HFF-Myc (cell line): ENCODE measurements around the gene EN1.

Experiments used
- DNase-seq: peaks from one replicate; pipeline ENCODE4 v3.0.0-alpha.2; 2011; ENCODE audit warnings: low read depth; ENCODE audit errors: extremely low read depth
- H3K4me3 ChIP-seq: replicated peaks from 2 replicates; pipeline ENCODE4 v1.5.1; 2011; ENCODE audit warnings: low read depth, mild to moderate bottlenecking, control low read depth, low read length
- TF ChIP-seq, protein P1 (sequence below): IDR thresholded peaks from 2 replicates; pipeline ENCODE4 v1.5.1; 2012; ENCODE audit warnings: mild to moderate bottlenecking, low read depth, low read length, control low read depth; ENCODE audit errors: missing control alignments

The EN1 gene

DNA sequence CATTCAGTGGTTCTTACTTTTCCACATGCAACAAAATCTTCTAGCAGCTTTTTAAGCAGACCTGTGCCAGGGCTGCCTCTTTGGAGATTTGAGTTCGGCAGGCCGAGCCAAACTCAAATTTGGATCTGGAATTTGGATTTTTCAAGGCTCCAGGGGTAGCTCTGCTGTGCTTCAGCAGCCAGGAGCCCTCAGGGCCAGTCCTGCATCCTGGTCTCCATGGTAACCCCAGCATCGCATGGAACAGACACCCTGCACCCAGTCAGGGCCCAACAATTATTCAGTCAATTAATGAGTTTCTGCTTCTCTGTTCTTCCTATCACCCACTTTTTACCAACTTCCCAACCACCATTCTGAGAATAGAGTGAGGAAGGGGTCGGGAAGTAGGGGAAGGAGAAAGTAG is 30.0 kb downstream of the EN1 start:
- H3K4me3 ChIP-seq, result no peak overlapping the region
- no peak for DNase-seq
- TF ChIP-seq, protein P1, sequence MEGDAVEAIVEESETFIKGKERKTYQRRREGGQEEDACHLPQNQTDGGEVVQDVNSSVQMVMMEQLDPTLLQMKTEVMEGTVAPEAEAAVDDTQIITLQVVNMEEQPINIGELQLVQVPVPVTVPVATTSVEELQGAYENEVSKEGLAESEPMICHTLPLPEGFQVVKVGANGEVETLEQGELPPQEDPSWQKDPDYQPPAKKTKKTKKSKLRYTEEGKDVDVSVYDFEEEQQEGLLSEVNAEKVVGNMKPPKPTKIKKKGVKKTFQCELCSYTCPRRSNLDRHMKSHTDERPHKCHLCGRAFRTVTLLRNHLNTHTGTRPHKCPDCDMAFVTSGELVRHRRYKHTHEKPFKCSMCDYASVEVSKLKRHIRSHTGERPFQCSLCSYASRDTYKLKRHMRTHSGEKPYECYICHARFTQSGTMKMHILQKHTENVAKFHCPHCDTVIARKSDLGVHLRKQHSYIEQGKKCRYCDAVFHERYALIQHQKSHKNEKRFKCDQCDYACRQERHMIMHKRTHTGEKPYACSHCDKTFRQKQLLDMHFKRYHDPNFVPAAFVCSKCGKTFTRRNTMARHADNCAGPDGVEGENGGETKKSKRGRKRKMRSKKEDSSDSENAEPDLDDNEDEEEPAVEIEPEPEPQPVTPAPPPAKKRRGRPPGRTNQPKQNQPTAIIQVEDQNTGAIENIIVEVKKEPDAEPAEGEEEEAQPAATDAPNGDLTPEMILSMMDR, result no peak

DNA sequence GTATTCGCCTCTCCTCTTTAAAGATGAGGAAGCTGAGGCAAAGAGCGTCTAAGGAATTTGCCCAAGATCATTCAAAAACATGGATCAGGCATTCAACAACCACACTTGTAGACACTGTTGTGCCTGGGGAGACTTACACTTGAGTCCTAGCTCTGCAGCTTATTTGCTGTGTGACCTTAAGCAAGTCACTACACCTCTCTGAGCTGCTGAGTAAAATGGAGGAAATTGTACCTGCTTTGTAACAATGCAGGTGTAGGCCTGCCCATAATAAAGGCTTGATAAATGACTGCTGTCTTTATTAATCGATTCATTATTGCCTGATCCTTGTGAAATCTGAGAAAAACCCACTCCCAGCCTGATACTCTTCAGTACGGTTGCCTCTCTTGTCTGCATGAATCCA is 30.8 kb downstream of the EN1 start:
- no peak overlapping the region for H3K4me3 ChIP-seq
- no peak for DNase-seq
- TF ChIP-seq, protein P1, result no peak

DNA sequence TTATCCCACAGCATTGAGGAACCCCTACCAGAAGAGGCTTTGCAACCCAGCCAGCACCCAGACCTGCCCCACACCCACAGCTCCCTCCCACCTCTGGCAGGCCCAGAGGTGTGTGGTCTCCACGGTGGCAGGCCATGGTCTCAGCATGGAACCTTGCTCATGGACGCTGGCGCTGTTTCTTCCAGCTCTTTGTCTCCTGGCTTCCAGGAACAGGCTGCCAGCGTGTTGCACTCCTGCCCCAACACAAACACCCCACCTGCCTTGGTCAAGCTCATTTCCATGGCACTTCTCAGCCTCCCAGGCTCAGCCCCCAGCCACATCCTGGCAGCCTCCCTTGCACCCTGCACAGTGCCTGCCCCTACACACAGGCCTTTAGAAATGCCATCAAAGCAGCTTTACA is 31.7 kb downstream of the EN1 start:
- no peak overlapping the region for H3K4me3 ChIP-seq
- DNase-seq, result no peak
- TF ChIP-seq, protein P1, result no peak

DNA sequence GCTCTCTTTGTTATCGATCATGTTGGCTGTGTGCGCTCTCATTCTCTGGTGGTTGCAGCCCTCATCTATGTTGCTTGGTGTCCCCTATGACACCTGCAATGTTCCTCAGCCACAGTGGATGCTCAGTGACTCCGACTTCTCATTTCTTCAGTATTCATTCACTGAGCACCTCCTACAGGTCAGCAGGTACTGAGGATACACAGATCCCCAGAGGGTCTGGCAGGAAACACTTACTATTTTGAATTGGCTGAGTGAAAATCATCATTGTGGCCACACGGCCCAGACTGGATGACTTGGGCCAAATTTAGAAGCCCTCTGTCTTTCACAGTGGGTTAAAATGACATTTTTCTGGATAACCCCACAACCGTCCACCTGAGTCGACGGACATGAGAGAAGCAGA is 32.1 kb downstream of the EN1 start:
- H3K4me3 ChIP-seq, result no peak overlapping the region
- TF ChIP-seq, protein P1, result no peak
- no peak for DNase-seq

DNA sequence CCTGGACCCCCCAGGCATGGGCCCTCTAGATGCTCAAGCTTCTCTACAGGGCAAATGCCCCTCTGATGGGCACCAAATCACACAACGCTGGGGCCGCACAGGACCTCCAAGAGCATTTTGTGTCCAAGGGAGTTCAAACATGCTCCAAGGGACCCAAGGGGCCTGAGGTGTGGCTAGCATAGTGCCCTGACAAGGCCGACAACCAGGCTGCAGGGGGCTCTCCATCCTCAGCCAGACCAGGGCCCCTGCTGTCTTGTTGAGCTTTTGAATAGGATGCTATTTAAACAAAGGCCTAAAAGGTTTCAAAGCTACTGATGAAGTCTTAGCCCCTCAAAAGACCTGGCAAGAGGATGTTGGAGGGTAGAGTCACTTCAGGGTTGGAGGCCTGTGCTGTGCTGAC is 33.1 kb downstream of the EN1 start:
- DNase-seq, result no peak
- TF ChIP-seq, protein P1, result no peak
- no peak overlapping the region for H3K4me3 ChIP-seq

DNA sequence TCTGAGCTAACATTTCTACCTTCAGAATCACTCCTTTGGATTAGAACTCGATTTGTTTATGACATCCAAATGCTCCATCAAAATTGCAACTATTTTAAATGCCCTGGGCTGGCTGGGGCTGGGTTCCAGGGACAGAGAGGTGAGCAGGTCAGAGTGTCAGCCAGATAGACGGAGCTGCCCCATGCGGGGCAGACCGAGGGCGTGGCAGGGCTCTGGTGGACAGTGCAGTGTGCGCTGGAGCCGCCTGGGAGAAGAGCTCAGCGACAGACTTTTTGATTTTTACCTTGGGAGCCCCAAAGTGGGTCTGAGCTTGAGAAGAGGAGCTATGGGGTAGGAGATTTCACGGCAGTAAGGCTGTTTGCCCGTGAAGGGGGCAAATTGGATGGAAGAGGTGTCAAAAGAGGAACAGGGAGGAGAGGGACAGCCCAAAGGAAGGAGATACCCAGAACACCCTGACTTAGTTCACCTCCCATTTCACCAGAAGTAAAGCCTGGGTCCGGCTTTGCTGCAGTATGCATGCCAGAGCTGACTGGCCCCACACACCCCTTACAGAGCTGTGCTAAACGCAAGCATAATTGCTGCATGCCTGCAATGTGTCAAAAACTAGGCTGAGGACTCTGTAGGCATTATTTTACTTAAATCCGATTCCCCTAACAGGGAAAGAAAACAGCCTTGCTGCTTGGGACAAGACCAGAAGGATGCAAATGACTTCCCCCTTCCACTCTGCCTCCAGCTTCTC is 33.7 kb downstream of the EN1 start:
- TF ChIP-seq, protein P1, result no peak
- H3K4me3 ChIP-seq, result no peak overlapping the region
- DNase-seq, result no peak

DNA sequence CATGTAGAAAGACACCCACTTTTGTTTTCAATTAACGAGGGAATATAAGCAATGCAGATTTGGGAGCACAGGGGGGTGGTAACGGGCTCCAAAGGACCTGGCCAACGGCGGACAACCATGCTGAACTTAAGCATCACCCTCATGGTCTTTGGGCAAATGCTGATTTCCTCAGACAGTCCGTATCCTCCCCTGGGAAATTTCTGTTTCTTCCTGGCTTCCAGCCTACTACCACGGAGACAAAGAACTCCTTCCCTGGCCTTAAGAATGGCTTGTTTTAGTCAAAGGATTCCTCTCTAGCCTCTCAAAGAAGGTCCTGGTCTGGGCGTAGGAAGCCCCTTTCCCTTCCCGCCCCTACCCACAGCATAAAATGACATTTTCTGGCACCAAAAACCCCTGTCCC is 34.3 kb downstream of the EN1 start:
- TF ChIP-seq, protein P1, result no peak
- DNase-seq, result no peak
- H3K4me3 ChIP-seq, result no peak overlapping the region
